Smooth muscle cell (in vitro differentiated cells): ENCODE measurements around the gene AFF1. TPM values are rescaled to one million over a fixed set of nuclear protein-coding genes. Genes with fewer than 3 reads are reported as not detected.

Experiments
- DNase-seq: peaks from one replicate; lab custom pipeline; 2025; ENCODE audit not compliant: unreplicated experiment; lab: John Stamatoyannopoulos, UW
- H2AFZ ChIP-seq: fragments of 200-600 bp; sonication (generic); 2 replicates; pipeline ENCODE4 v1.6.0; 2016; ENCODE audit warnings: antibody characterized with exemption, low read depth, mild to moderate bottlenecking
- H3F3A ChIP-seq: fragments of 200-600 bp; sonication (generic); 2 replicates; pipeline ENCODE4 v1.6.0; 2017; ENCODE audit warnings: antibody characterized with exemption, low read depth
- H3K27ac ChIP-seq: fragments of 200-600 bp; sonication (generic); 2 replicates; pipeline ENCODE4 v1.5.1; 2016; ENCODE audit warnings: low read depth, mild to moderate bottlenecking
- H3K27me3 ChIP-seq: fragments of 200-600 bp; sonication (generic); 2 replicates; pipeline ENCODE4 v1.6.1; 2016; ENCODE audit warnings: low read depth, mild to moderate bottlenecking
- H3K36me3 ChIP-seq: fragments of 200-600 bp; sonication (generic); 2 replicates; pipeline ENCODE4 v1.5.1; 2016; ENCODE audit warnings: low read depth
- H3K4me1 ChIP-seq: fragments of 200-600 bp; sonication (generic); 2 replicates; pipeline ENCODE4 v1.5.1; 2016; ENCODE audit warnings: low read depth
- H3K4me2 ChIP-seq: fragments of 200-600 bp; sonication (generic); 2 replicates; pipeline ENCODE4 v1.6.0; 2016; ENCODE audit warnings: mild to moderate bottlenecking
- H3K4me3 ChIP-seq: fragments of 200-600 bp; sonication (generic); 2 replicates; pipeline ENCODE4 v1.5.1; 2016; ENCODE audit warnings: mild to moderate bottlenecking
- H3K79me2 ChIP-seq: fragments of 200-600 bp; sonication (generic); 2 replicates; pipeline ENCODE4 v1.6.0; 2016; ENCODE audit warnings: low read depth, mild to moderate bottlenecking
- H3K9ac ChIP-seq: fragments of 200-600 bp; sonication (generic); 2 replicates; pipeline ENCODE4 v1.6.0; 2016; ENCODE audit warnings: low read depth
- H3K9me3 ChIP-seq: fragments of 200-600 bp; sonication (generic); replicated peaks from 2 replicates; pipeline ENCODE4 v1.5.1; 2016; ENCODE audit warnings: low read depth
- H4K20me1 ChIP-seq: fragments of 200-600 bp; sonication (generic); 2 replicates; pipeline ENCODE4 v1.6.0; 2016; ENCODE audit warnings: low read depth
- CTCF ChIP-seq: fragments of 200-600 bp; sonication (generic); IDR thresholded peaks from 2 replicates; pipeline ENCODE4 v1.5.1; 2017; ENCODE audit warnings: borderline replicate concordance, mild to moderate bottlenecking, antibody characterized with exemption; ENCODE audit not compliant: insufficient read depth, poor library complexity, severe bottlenecking
- WGBS: methylation state at CpG from one replicate; pipeline ENCODE4 v1.1.7; 2016; ENCODE audit warnings: low lambda C conversion rate; 5-methylcytosine and 5-hydroxymethylcytosine counted together
- polyA plus RNA-seq: library from polyadenylated mRNA; unstranded; fragments of >200 nt; fragmentation: Nextera tagmentation; extraction: Ambion mirVana; gene quantifications from 2 replicates; pipeline ENCODE4 v1.2.1, GENCODE V29; 2016
- total RNA-seq: library from RNA; depleted of rRNA; stranded (reverse); fragments of >200 nt; gene quantifications from 2 replicates; pipeline ENCODE4 v1.2.3, GENCODE V29; 2014

The AFF1 gene
- total and polyA plus RNA-seq, 2 experiments from 2014 or later: 6.6 to 17.7 TPM

DNA sequence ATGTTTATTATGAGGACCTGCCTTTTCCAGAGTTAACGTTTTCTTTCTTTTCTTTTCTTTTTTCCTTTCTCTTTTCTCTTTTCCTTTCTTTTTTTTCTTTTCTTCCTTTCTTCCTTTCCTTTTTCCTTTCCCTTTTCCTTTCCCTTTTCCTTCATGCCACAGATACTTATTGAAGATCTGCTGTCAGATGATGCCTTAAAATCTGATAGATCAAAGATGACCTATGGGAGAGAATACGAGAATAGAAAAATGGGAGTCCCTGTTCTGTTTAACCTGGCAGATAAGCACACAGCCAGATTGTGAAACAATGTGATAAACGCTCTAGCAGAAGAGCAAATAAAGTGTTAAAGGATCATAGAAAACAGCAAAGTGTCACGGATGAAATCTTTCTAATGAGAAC is 38.9 kb downstream of the AFF1 start:
- Histone ChIP-seq H3K9me3 (no peaks in the 10 kb centered on the region), H3K36me3 (no peaks in the 10 kb centered on the region), H3F3A (no peaks in the 10 kb centered on the region), H3K79me2 (no peaks in the 10 kb centered on the region), H3K9ac (no peak overlapping the region), H3K4me2 (no peak overlapping the region), H3K27ac (no peak overlapping the region), H3K27me3 (no peaks in the 10 kb centered on the region), H4K20me1 (no peaks in the 10 kb centered on the region), H3K4me1 (peaks cover 11% of the 10 kb centered on the region), H2AFZ (no peak overlapping the region), H3K4me3 (peak overlapping the region; percentile 22)
- TF ChIP-seq CTCF: no peak
- DNase-seq: no peak
- 88% methylated on average over 4 of the region's 4 CpGs for WGBS

- Histone ChIP-seq H3F3A (no peaks in the 10 kb centered on the region), H3K4me3 (no peak overlapping the region), H3K4me1 (peaks cover 11% of the 10 kb centered on the region), H3K36me3 (no peaks in the 10 kb centered on the region), H3K9me3 (no peaks in the 10 kb centered on the region), H3K4me2 (no peak overlapping the region), H3K27ac (no peak overlapping the region), H3K9ac (no peak overlapping the region), H3K79me2 (no peaks in the 10 kb centered on the region), H2AFZ (no peak overlapping the region), H4K20me1 (no peaks in the 10 kb centered on the region), H3K27me3 (no peaks in the 10 kb centered on the region)
- no peak for TF ChIP-seq CTCF
- WGBS: 66% methylated on average over 8 of the region's 8 CpGs
- no peak for DNase-seq
Observed at GRCh38 chr4:86974551-86974994, 39.8 kb downstream of the AFF1 start.

DNA sequence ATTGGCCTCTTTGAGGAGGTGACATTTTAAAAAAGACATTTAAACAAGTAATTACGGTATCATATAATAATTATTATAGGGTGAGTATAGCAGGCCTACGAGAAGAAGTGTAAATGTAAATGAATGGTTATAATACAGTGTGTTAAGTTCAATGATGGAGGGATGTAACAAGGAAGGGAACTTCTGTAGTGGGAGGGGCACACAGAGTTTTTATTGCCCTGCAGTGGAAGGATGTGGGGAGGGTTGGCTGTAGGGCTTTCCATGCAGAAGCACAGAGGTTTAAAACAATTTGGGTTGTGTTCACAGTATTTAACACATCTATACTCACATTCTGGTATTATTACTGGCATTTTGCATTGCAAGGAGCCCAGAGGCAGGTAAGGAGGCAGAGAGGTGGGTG is 41.1 kb downstream of the AFF1 start:
- Histone ChIP-seq H3K4me2 (no peak overlapping the region), H3K4me3 (no peak overlapping the region), H3K9me3 (no peaks in the 10 kb centered on the region), H2AFZ (no peak overlapping the region), H4K20me1 (no peaks in the 10 kb centered on the region), H3K4me1 (peaks cover 3% of the 10 kb centered on the region), H3K9ac (no peak overlapping the region), H3K79me2 (no peaks in the 10 kb centered on the region), H3K27ac (no peak overlapping the region), H3F3A (no peaks in the 10 kb centered on the region), H3K36me3 (no peaks in the 10 kb centered on the region), H3K27me3 (no peaks in the 10 kb centered on the region)
- DNase-seq: no peak
- 89% methylated on average over 2 of the region's 2 CpGs for WGBS
- TF ChIP-seq CTCF: no peak

DNA sequence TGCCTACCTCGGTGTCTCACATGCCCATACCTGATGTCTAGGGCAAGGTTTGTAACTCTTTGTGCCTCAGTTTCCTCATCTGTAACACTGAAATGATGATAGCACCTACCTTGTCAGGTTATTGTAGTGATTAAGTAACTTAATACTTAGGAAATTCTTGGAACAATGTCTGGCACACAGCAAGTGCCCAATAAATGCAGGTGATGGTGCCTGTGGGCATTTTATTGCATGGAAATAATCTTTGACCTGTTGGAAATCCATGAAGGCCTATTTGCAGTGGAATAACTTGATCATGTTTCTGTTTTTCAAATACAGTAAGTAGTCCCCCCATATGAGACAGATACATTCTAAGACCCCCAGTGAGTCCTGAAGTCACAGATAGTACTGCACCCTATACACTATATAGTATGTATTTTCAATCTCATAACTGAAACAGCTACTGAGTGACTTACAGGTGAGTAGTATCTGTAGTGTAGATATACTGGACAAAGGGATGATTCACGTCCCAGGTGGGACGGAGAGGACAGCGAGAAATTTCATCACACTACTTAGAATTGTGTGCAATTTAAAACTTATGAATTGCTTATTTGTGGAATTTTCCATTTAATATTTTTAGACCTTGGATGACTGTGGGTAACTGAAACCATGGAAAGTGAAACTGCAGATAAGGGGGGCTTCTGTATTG is 42.1 kb downstream of the AFF1 start:
- Histone ChIP-seq H3K9me3 (no peaks in the 10 kb centered on the region), H3K4me2 (no peak overlapping the region), H2AFZ (no peak overlapping the region), H3F3A (no peaks in the 10 kb centered on the region), H3K27me3 (no peaks in the 10 kb centered on the region), H3K4me1 (peaks cover 3% of the 10 kb centered on the region), H3K36me3 (no peaks in the 10 kb centered on the region), H3K27ac (peak overlapping the region; percentile 68), H3K79me2 (no peaks in the 10 kb centered on the region), H3K4me3 (no peak overlapping the region), H3K9ac (no peak overlapping the region), H4K20me1 (no peaks in the 10 kb centered on the region)
- no peak for TF ChIP-seq CTCF
- WGBS: 93% methylated on average over 4 of the region's 4 CpGs
- no peak for DNase-seq
